Neural progenitor cell (in vitro differentiated cells): Measurements from ENCODE around the gene SDF4. TPM values are rescaled to one million over a fixed set of nuclear protein-coding genes. Genes with fewer than 3 reads are reported as not detected.

Experiments used
- DNase-seq: peaks from one replicate; pipeline ENCODE4 v3.0.0-alpha.2; 2016; ENCODE audit warnings: low spot score
- H2AFZ ChIP-seq: fragments of 200-600 bp; sonication (generic); replicated peaks from 2 replicates; pipeline ENCODE4 v1.6.1; 2016; ENCODE audit warnings: antibody characterized with exemption
- H3F3A ChIP-seq: fragments of 200-600 bp; sonication (generic); 2 replicates; pipeline ENCODE4 v1.6.1; 2016; ENCODE audit warnings: antibody characterized with exemption, low read depth
- H3K27ac ChIP-seq: fragments of 200-600 bp; sonication (generic); 2 replicates; pipeline ENCODE4 v1.5.1; 2016; ENCODE audit warnings: mild to moderate bottlenecking
- H3K27me3 ChIP-seq: fragments of 200-600 bp; sonication (generic); 2 replicates; pipeline ENCODE4 v1.6.1; 2016; ENCODE audit warnings: mild to moderate bottlenecking, moderate library complexity
- H3K36me3 ChIP-seq: fragments of 200-600 bp; sonication (generic); 2 replicates; pipeline ENCODE4 v1.5.1; 2016
- H3K4me1 ChIP-seq: fragments of 200-600 bp; sonication (generic); 2 replicates; pipeline ENCODE4 v1.6.1; 2016; ENCODE audit warnings: mixed run types
- H3K4me2 ChIP-seq: fragments of 200-600 bp; sonication (generic); 2 replicates; pipeline ENCODE4 v1.6.1; 2016
- H3K4me3 ChIP-seq: fragments of 200-600 bp; sonication (generic); 2 replicates; pipeline ENCODE4 v1.5.1; 2016
- H3K79me2 ChIP-seq: fragments of 200-600 bp; sonication (generic); 2 replicates; pipeline ENCODE4 v1.6.1; 2016; ENCODE audit warnings: low read depth
- H3K9ac ChIP-seq: fragments of 200-600 bp; sonication (generic); 2 replicates; pipeline ENCODE4 v1.6.1; 2016
- H3K9me3 ChIP-seq: fragments of 200-600 bp; sonication (generic); 2 replicates; pipeline ENCODE4 v1.5.1; 2016; ENCODE audit warnings: low read depth
- H4K20me1 ChIP-seq: fragments of 200-600 bp; sonication (generic); 2 replicates; pipeline ENCODE4 v1.6.1; 2016; ENCODE audit warnings: low read depth
- H3K27ac Mint-ChIP-seq: 3 replicates; pipeline ENCODE4 v1.8.0; 2021; ENCODE audit warnings: mixed read lengths
- H3K27me3 Mint-ChIP-seq: 2 replicates; pipeline ENCODE4 v1.8.0; 2022; ENCODE audit warnings: low read depth, mild to moderate bottlenecking, inconsistent platforms, moderate library complexity, mixed read lengths; ENCODE audit not compliant: insufficient read depth
- H3K36me3 Mint-ChIP-seq: 3 replicates; pipeline ENCODE4 v1.8.0; 2021; ENCODE audit warnings: mixed read lengths
- H3K4me1 Mint-ChIP-seq: 3 replicates; pipeline ENCODE4 v1.8.0; 2021; ENCODE audit warnings: mixed read lengths
- H3K4me3 Mint-ChIP-seq: 3 replicates; pipeline ENCODE4 v1.8.0; 2021; ENCODE audit warnings: mild to moderate bottlenecking, moderate library complexity, mixed read lengths
- H3K9me3 Mint-ChIP-seq: 3 replicates; pipeline ENCODE4 v1.8.0; 2020; ENCODE audit warnings: mixed read lengths
- CTCF ChIP-seq: fragments of 200-600 bp; sonication (generic); IDR thresholded peaks from 2 replicates; pipeline ENCODE4 v1.5.1; 2017; ENCODE audit warnings: antibody characterized with exemption, mild to moderate bottlenecking
- EZH2 ChIP-seq: fragments of 200-600 bp; sonication (generic); IDR thresholded peaks from 2 replicates; pipeline ENCODE4 v1.6.1; 2017; ENCODE audit warnings: antibody characterized with exemption, mild to moderate bottlenecking, moderate library complexity
- EZH2phosphoT487 ChIP-seq: fragments of 200-600 bp; sonication (generic); IDR thresholded peaks from 2 replicates; pipeline ENCODE4 v1.6.1; 2017; ENCODE audit warnings: antibody characterized with exemption
- total RNA-seq: library from RNA; depleted of rRNA; stranded (reverse); fragments of >200 nt; gene quantifications from 2 replicates; pipeline ENCODE4 v1.2.3, GENCODE V29; 2015; ENCODE audit warnings: low replicate concordance

SDF4 gene
- total RNA-seq, 1 donor from 2014 or later = 16.6 TPM

GRCh38 chr1:1267488-1268283 lies 35.9 kb upstream of the SDF4 start:
- H3K4me1 ChIP-seq = peaks cover 8% of the 10 kb centered on the region
- Mint-ChIP-seq H3K36me3 (peaks cover 21% of the 10 kb centered on the region), H3K4me3 (peak overlapping the region; percentile 55), H3K27ac (no peak overlapping the region), H3K4me1 (peaks cover 18% of the 10 kb centered on the region), H3K9me3 (no peaks in the 10 kb centered on the region), H3K27me3 (peaks cover 2% of the 10 kb centered on the region)
- H2AFZ ChIP-seq = no peak overlapping the region
- H3K27me3 ChIP-seq = no peaks in the 10 kb centered on the region
- H3K9me3 ChIP-seq = no peaks in the 10 kb centered on the region
- no peak overlapping the region for H3K4me2 ChIP-seq
- no peaks in the 10 kb centered on the region for H3F3A ChIP-seq
- H4K20me1 ChIP-seq = peaks cover 89% of the 10 kb centered on the region
- no peak overlapping the region for H3K4me3 ChIP-seq
- DNase-seq = no peak
- peaks cover 50% of the 10 kb centered on the region for H3K79me2 ChIP-seq
- no peak overlapping the region for H3K27ac ChIP-seq
- no peak for TF ChIP-seq CTCF
- TF ChIP-seq EZH2phosphoT487 = no peak
- no peaks in the 10 kb centered on the region for H3K36me3 ChIP-seq
- H3K9ac ChIP-seq = no peak overlapping the region

- peak; percentile 45 for TF ChIP-seq CTCF
- no peak for TF ChIP-seq EZH2
- no peak for TF ChIP-seq EZH2phosphoT487
- Mint-ChIP-seq H3K9me3 (no peaks in the 10 kb centered on the region), H3K27ac (no peak overlapping the region), H3K36me3 (peaks cover 26% of the 10 kb centered on the region), H3K4me3 (no peak overlapping the region), H3K4me1 (peaks cover 3% of the 10 kb centered on the region), H3K27me3 (peaks cover 3% of the 10 kb centered on the region)
- H3K79me2 ChIP-seq = peaks cover 22% of the 10 kb centered on the region
- H3K4me2 ChIP-seq = no peak overlapping the region
- no peak overlapping the region for H2AFZ ChIP-seq
- peaks cover 82% of the 10 kb centered on the region for H4K20me1 ChIP-seq
- H3F3A ChIP-seq = no peaks in the 10 kb centered on the region
- H3K27ac ChIP-seq = no peak overlapping the region
- DNase-seq = peak; percentile 50
- no peaks in the 10 kb centered on the region for H3K36me3 ChIP-seq
- no peak overlapping the region for H3K4me3 ChIP-seq
- no peak overlapping the region for H3K9ac ChIP-seq
- H3K27me3 ChIP-seq = no peaks in the 10 kb centered on the region
- H3K4me1 ChIP-seq = no peaks in the 10 kb centered on the region
- no peaks in the 10 kb centered on the region for H3K9me3 ChIP-seq
These were observed 33.1 kb upstream of the SDF4 start for GRCh38 chr1:1264868-1265272.

DNA sequence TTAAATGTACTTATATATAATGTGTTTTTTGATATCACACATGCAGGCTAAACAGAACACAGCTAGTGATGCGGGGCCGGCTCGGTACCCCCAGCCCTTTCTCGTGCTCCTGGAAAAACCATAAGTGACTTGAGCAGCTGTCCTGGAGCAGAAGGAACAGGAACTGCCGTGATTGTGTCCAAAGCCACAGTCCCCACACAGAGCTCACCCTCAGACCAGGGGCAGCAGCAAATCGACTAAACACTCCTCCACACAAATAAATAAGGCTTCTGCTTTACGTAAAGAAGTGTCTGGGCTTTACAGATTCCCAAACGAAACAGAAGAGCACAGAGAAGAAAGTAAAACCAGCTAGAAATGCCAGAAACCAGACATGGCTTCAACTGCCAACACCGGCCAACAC lies 32.2 kb upstream of the SDF4 start:
- peaks cover 3% of the 10 kb centered on the region for H3K27me3 Mint-ChIP-seq
- H3K4me1 Mint-ChIP-seq = peaks cover 3% of the 10 kb centered on the region
- TF ChIP-seq CTCF = no peak
- TF ChIP-seq EZH2 = no peak
- TF ChIP-seq EZH2phosphoT487 = no peak
- Histone ChIP-seq H3F3A (no peaks in the 10 kb centered on the region), H4K20me1 (peaks cover 83% of the 10 kb centered on the region), H3K9ac (no peak overlapping the region), H3K4me1 (no peaks in the 10 kb centered on the region), H3K27me3 (no peaks in the 10 kb centered on the region), H3K36me3 (no peaks in the 10 kb centered on the region), H3K4me3 (no peak overlapping the region), H3K27ac (no peak overlapping the region), H3K9me3 (no peaks in the 10 kb centered on the region), H3K79me2 (peaks cover 15% of the 10 kb centered on the region), H3K4me2 (no peak overlapping the region), H2AFZ (no peak overlapping the region)
- peaks cover 31% of the 10 kb centered on the region for H3K36me3 Mint-ChIP-seq
- no peak overlapping the region for H3K4me3 Mint-ChIP-seq
- H3K9me3 Mint-ChIP-seq = no peaks in the 10 kb centered on the region
- H3K27ac Mint-ChIP-seq = no peak overlapping the region
- DNase-seq = no peak
